ENCODE data around the gene ZDHHC11B. TPM values are rescaled to one million over a fixed set of nuclear protein-coding genes. Genes with fewer than 3 reads are reported as not detected.
A peak's percentile ranks its signal among the peaks of the same experiment; 100 is the strongest.
"Not testable (repeated sequence)": the region's sequence is repeated elsewhere in the genome, so short reads cannot be mapped to it uniquely, and the experiment has no call there.

The ZDHHC11B gene
- 2.4 TPM for polyA plus RNA-seq (2013, experiment 1 of 2)
- polyA plus RNA-seq (2013, experiment 2 of 2) = 2.2 TPM

- peak; percentile 88 for DNase-seq (ENCODE audit: low spot score)
- peaks cover 7 to 10% of the 10 kb centered on the region in 2 donors for H3K9me3 ChIP-seq (replicated peaks in 1 of 2; ENCODE audit: control insufficient read depth in 2 of 2, insufficient read depth in 1 of 2, low read depth in 1 of 2, low read length in 2 of 2)
- H2BK120ac ChIP-seq (ENCODE audit: low read depth, low read length) = peak within 1 kb of the TSS; percentile 61
- H2BK15ac ChIP-seq (ENCODE audit: low read length) = peak within 1 kb of the TSS; percentile 81
- peak within 1 kb of the TSS; percentile 72 to 86 for H3K4me3 ChIP-seq (ENCODE audit: low read length in 2 of 2)
- H4K91ac ChIP-seq (ENCODE audit: low read depth, low read length, poor library complexity); H3K27ac ChIP-seq (replicated peaks; ENCODE audit: low read length); H3K4me1 ChIP-seq (ENCODE audit: control insufficient read depth in 2 of 2, insufficient read depth in 1 of 2, low read depth in 1 of 2, low read length in 2 of 2); H4K8ac ChIP-seq (ENCODE audit: low read depth, low read length); H3K79me1 ChIP-seq (ENCODE audit: low read depth, low read length); H3K36me3 ChIP-seq (replicated peaks in 1 of 2; ENCODE audit: control insufficient read depth in 2 of 2, insufficient read depth in 2 of 2, low read length in 2 of 2): not testable (repeated sequence)
- H2BK5ac ChIP-seq (ENCODE audit: low read length) = peak within 1 kb of the TSS; percentile 66
- H2AFZ ChIP-seq (ENCODE audit: low read length) = peak within 1 kb of the TSS; percentile 96
- peak within 1 kb of the TSS; percentile 37 for H2AK5ac ChIP-seq (ENCODE audit: low read depth, low read length)
- no CpG with 5 or more reads among the region's 101 CpGs for WGBS, 2 donors (ENCODE audit: extremely low coverage in 2 of 2, insufficient read length in 2 of 2, insufficient replicate concordance in 1 of 2)
- H3K14ac ChIP-seq (ENCODE audit: low read length) = peak within 1 kb of the TSS; percentile 97
- peak within 1 kb of the TSS; percentile 41 for H2BK12ac ChIP-seq (ENCODE audit: low read length)
- H3K4me2 ChIP-seq (ENCODE audit: insufficient read depth, low read length, poor library complexity, severe bottlenecking) = peak within 1 kb of the TSS; percentile 100
- peak within 1 kb of the TSS; percentile 97 for H3K4ac ChIP-seq (ENCODE audit: low read length)
- peaks cover 0 to 17% (median 6%) of the 10 kb centered on the region in 3 experiments for H3K27me3 ChIP-seq (ENCODE audit: control insufficient read depth in 3 of 3, insufficient read depth in 3 of 3, low read depth in 1 of 3, low read length in 3 of 3)
- H3K23ac ChIP-seq (ENCODE audit: low read depth, low read length, poor library complexity) = peak within 1 kb of the TSS; percentile 73
- peak within 1 kb of the TSS; percentile 100 for H3K18ac ChIP-seq (ENCODE audit: low read length)
- peak within 1 kb of the TSS; percentile 96 for H3K9ac ChIP-seq (ENCODE audit: low read depth, low read length, poor library complexity)
Observed at GRCh38 chr5:784428-785177, at the start of gene ZDHHC11B. TSS of gene ZDHHC11B (minus strand) at chr5:784729. CDS start at chr5:766919, 17,810 bp downstream.

GRCh38 chr5:834013-834412 is 49.5 kb upstream of the ZDHHC11B start:
- H3K4me1 ChIP-seq (ENCODE audit: control insufficient read depth in 2 of 2, insufficient read depth in 1 of 2, low read depth in 1 of 2, low read length in 2 of 2); H3K9ac ChIP-seq (ENCODE audit: low read depth, low read length, poor library complexity); H3K9me3 ChIP-seq (replicated peaks in 1 of 2; ENCODE audit: control insufficient read depth in 2 of 2, insufficient read depth in 1 of 2, low read depth in 1 of 2, low read length in 2 of 2); H3K18ac ChIP-seq (ENCODE audit: low read length); H3K79me1 ChIP-seq (ENCODE audit: low read depth, low read length); H2BK5ac ChIP-seq (ENCODE audit: low read length); H4K91ac ChIP-seq (ENCODE audit: low read depth, low read length, poor library complexity); H3K4me3 ChIP-seq (ENCODE audit: low read length in 2 of 2); H3K27ac ChIP-seq (replicated peaks; ENCODE audit: low read length); H3K27me3 ChIP-seq (ENCODE audit: control insufficient read depth in 3 of 3, insufficient read depth in 3 of 3, low read depth in 1 of 3, low read length in 3 of 3); H2BK120ac ChIP-seq (ENCODE audit: low read depth, low read length); H2BK12ac ChIP-seq (ENCODE audit: low read length); H2BK15ac ChIP-seq (ENCODE audit: low read length); H4K8ac ChIP-seq (ENCODE audit: low read depth, low read length); H3K4me2 ChIP-seq (ENCODE audit: insufficient read depth, low read length, poor library complexity, severe bottlenecking); H3K23ac ChIP-seq (ENCODE audit: low read depth, low read length, poor library complexity); H3K14ac ChIP-seq (ENCODE audit: low read length); H3K36me3 ChIP-seq (replicated peaks in 1 of 2; ENCODE audit: control insufficient read depth in 2 of 2, insufficient read depth in 2 of 2, low read length in 2 of 2); H2AK5ac ChIP-seq (ENCODE audit: low read depth, low read length); H2AFZ ChIP-seq (ENCODE audit: low read length); H3K4ac ChIP-seq (ENCODE audit: low read length); DNase-seq (ENCODE audit: low spot score): not testable (repeated sequence)
- WGBS, 2 donors (ENCODE audit: extremely low coverage in 2 of 2, insufficient read length in 2 of 2, insufficient replicate concordance in 1 of 2) = no CpG with 5 or more reads among the region's 2 CpGs

- not testable (repeated sequence) for H3K79me1 ChIP-seq (ENCODE audit: low read depth, low read length); H2BK12ac ChIP-seq (ENCODE audit: low read length); H2BK5ac ChIP-seq (ENCODE audit: low read length); H3K4me2 ChIP-seq (ENCODE audit: insufficient read depth, low read length, poor library complexity, severe bottlenecking); H3K27me3 ChIP-seq (ENCODE audit: control insufficient read depth in 3 of 3, insufficient read depth in 3 of 3, low read depth in 1 of 3, low read length in 3 of 3); H3K18ac ChIP-seq (ENCODE audit: low read length); H3K4ac ChIP-seq (ENCODE audit: low read length); H4K8ac ChIP-seq (ENCODE audit: low read depth, low read length); H2AK5ac ChIP-seq (ENCODE audit: low read depth, low read length); H4K91ac ChIP-seq (ENCODE audit: low read depth, low read length, poor library complexity); H3K4me3 ChIP-seq (ENCODE audit: low read length in 2 of 2); DNase-seq (ENCODE audit: low spot score); H3K9me3 ChIP-seq (replicated peaks in 1 of 2; ENCODE audit: control insufficient read depth in 2 of 2, insufficient read depth in 1 of 2, low read depth in 1 of 2, low read length in 2 of 2); H3K9ac ChIP-seq (ENCODE audit: low read depth, low read length, poor library complexity); H3K4me1 ChIP-seq (ENCODE audit: control insufficient read depth in 2 of 2, insufficient read depth in 1 of 2, low read depth in 1 of 2, low read length in 2 of 2); H2BK15ac ChIP-seq (ENCODE audit: low read length); H3K27ac ChIP-seq (replicated peaks; ENCODE audit: low read length); H3K23ac ChIP-seq (ENCODE audit: low read depth, low read length, poor library complexity); H3K14ac ChIP-seq (ENCODE audit: low read length); H2AFZ ChIP-seq (ENCODE audit: low read length); H2BK120ac ChIP-seq (ENCODE audit: low read depth, low read length)
- peaks cover 0 to 16% of the 10 kb centered on the region in 2 donors for H3K36me3 ChIP-seq (replicated peaks in 1 of 2; ENCODE audit: control insufficient read depth in 2 of 2, insufficient read depth in 2 of 2, low read length in 2 of 2)
- whole genome bisulfite sequencing, 2 donors (ENCODE audit: extremely low coverage in 2 of 2, insufficient read length in 2 of 2, insufficient replicate concordance in 1 of 2) = no CpG with 5 or more reads among the region's 19 CpGs
Observed at GRCh38 chr5:828194-828593, 43.7 kb upstream of the ZDHHC11B start.

- H3K4me1 ChIP-seq (ENCODE audit: control insufficient read depth in 2 of 2, insufficient read depth in 1 of 2, low read depth in 1 of 2, low read length in 2 of 2); H3K4me2 ChIP-seq (ENCODE audit: insufficient read depth, low read length, poor library complexity, severe bottlenecking); H4K8ac ChIP-seq (ENCODE audit: low read depth, low read length); H3K4ac ChIP-seq (ENCODE audit: low read length); H3K27me3 ChIP-seq (ENCODE audit: control insufficient read depth in 3 of 3, insufficient read depth in 3 of 3, low read depth in 1 of 3, low read length in 3 of 3); DNase-seq (ENCODE audit: low spot score); H3K9ac ChIP-seq (ENCODE audit: low read depth, low read length, poor library complexity); H3K9me3 ChIP-seq (replicated peaks in 1 of 2; ENCODE audit: control insufficient read depth in 2 of 2, insufficient read depth in 1 of 2, low read depth in 1 of 2, low read length in 2 of 2); H2AFZ ChIP-seq (ENCODE audit: low read length); H2BK120ac ChIP-seq (ENCODE audit: low read depth, low read length); H3K27ac ChIP-seq (replicated peaks; ENCODE audit: low read length); H3K23ac ChIP-seq (ENCODE audit: low read depth, low read length, poor library complexity); H3K18ac ChIP-seq (ENCODE audit: low read length); H2BK5ac ChIP-seq (ENCODE audit: low read length); H3K14ac ChIP-seq (ENCODE audit: low read length); H3K79me1 ChIP-seq (ENCODE audit: low read depth, low read length); H2AK5ac ChIP-seq (ENCODE audit: low read depth, low read length); H2BK15ac ChIP-seq (ENCODE audit: low read length); H3K4me3 ChIP-seq (ENCODE audit: low read length in 2 of 2); H2BK12ac ChIP-seq (ENCODE audit: low read length); H4K91ac ChIP-seq (ENCODE audit: low read depth, low read length, poor library complexity): not testable (repeated sequence)
- no CpG with 5 or more reads among the region's 1 CpG for WGBS, 2 donors (ENCODE audit: extremely low coverage in 2 of 2, insufficient read length in 2 of 2, insufficient replicate concordance in 1 of 2)
- peaks cover 3 to 24% of the 10 kb centered on the region in 2 donors for H3K36me3 ChIP-seq (replicated peaks in 1 of 2; ENCODE audit: control insufficient read depth in 2 of 2, insufficient read depth in 2 of 2, low read length in 2 of 2)
Observed at GRCh38 chr5:825544-825943, 41.0 kb upstream of the ZDHHC11B start.
